Measurements from ENCODE around the gene KANTR. TPM values are rescaled to one million over a fixed set of nuclear protein-coding genes. Genes with fewer than 3 reads are reported as not detected.

Gene KANTR
- total and polyA plus RNA-seq, 2 donors (not counting 3 experiments of a cell fraction or from before 2014, with no cell fraction given), result 3.1 to 9.8 TPM

DNA sequence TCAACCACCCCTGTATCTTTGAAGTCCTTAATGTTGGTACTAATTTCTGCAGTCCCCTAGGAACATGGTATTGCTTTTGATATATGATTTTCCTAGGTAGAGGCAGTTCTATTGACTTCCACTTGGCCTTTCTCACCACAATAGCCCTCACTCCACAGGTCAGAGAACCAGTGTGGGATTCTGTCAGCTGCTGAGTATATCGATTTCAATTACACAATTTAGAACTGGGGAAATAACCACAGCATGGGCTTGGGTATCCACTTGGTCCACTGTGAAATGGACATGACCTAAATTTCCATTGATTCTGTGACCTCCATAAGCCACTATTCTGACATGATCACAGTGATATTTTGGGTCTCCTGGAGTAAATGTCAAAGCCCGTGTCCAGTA is 62.3 kb downstream of the KANTR start:
- Histone ChIP-seq H2AFZ (ENCODE audit: low read depth, low read length) (no peak overlapping the region), H3K27ac (ENCODE audit: insufficient read depth, low read depth, low read length) (no peak overlapping the region), H4K20me1 (replicated peaks; ENCODE audit: control insufficient read depth, extremely low read depth, insufficient read depth, low read length) (no peaks in the 10 kb centered on the region), H3K4me1 (ENCODE audit: control insufficient read depth, extremely low read depth, insufficient read depth, low read length) (no peaks in the 10 kb centered on the region), H3K9me3 (replicated peaks; ENCODE audit: control insufficient read depth, insufficient read depth, low read length) (no peaks in the 10 kb centered on the region), H3K36me3 (ENCODE audit: control insufficient read depth in 2 of 2, extremely low read depth in 1 of 2, insufficient read depth in 2 of 2, low read length in 2 of 2) (no peaks in the 10 kb centered on the region), H3K9me1 (replicated peaks; ENCODE audit: control insufficient read depth, extremely low read depth, insufficient read depth, low read length) (no peaks in the 10 kb centered on the region), H3K79me2 (ENCODE audit: control insufficient read depth, insufficient read depth, low read length) (no peaks in the 10 kb centered on the region), H3K4me2 (ENCODE audit: insufficient read depth, low read length) (no peak overlapping the region), H3K27me3 (ENCODE audit: control insufficient read depth in 2 of 2, insufficient read depth in 2 of 2, low read length in 2 of 2) (no peaks in the 10 kb centered on the region), H3K4me3 (replicated peaks in 1 of 3; ENCODE audit: insufficient read depth in 1 of 3, low read depth in 1 of 3, low read length in 3 of 3) (no peak overlapping the region), H3K9ac (replicated peaks; ENCODE audit: extremely low read depth, insufficient read depth, low read length) (no peak overlapping the region)
- ChIA-PET CTCF (no interaction called here), POLR2A (no interaction called here)
- BruUV-seq (replicated peaks), result no TSS peak
- TF ChIP-seq, protein P1, sequence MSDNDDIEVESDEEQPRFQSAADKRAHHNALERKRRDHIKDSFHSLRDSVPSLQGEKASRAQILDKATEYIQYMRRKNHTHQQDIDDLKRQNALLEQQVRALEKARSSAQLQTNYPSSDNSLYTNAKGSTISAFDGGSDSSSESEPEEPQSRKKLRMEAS (IDR thresholded peaks at IDR 0.05; ENCODE audit: insufficient read depth, insufficient read length), result no peak
- no peak for TF ChIP-seq GATA2 (IDR thresholded peaks at IDR 0.05; ENCODE audit: insufficient read depth, insufficient read length, low read depth, low read length)
- TF ChIP-seq JUN (IDR thresholded peaks at IDR 0.05; ENCODE audit: borderline replicate concordance, insufficient read depth, insufficient read length, low read depth), result no peak
- no peak for TF ChIP-seq MYC (IDR thresholded peaks at IDR 0.05; ENCODE audit: low read depth, low read length)
- TF ChIP-seq EZH2 (IDR thresholded peaks at IDR 0.05; ENCODE audit: borderline replicate concordance, low read depth, low read length, severe bottlenecking), result no peak
- no peak for TF ChIP-seq FOS (IDR thresholded peaks at IDR 0.05; ENCODE audit: borderline replicate concordance, insufficient read depth, low read length)
- TF ChIP-seq, protein P2, sequence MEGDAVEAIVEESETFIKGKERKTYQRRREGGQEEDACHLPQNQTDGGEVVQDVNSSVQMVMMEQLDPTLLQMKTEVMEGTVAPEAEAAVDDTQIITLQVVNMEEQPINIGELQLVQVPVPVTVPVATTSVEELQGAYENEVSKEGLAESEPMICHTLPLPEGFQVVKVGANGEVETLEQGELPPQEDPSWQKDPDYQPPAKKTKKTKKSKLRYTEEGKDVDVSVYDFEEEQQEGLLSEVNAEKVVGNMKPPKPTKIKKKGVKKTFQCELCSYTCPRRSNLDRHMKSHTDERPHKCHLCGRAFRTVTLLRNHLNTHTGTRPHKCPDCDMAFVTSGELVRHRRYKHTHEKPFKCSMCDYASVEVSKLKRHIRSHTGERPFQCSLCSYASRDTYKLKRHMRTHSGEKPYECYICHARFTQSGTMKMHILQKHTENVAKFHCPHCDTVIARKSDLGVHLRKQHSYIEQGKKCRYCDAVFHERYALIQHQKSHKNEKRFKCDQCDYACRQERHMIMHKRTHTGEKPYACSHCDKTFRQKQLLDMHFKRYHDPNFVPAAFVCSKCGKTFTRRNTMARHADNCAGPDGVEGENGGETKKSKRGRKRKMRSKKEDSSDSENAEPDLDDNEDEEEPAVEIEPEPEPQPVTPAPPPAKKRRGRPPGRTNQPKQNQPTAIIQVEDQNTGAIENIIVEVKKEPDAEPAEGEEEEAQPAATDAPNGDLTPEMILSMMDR (IDR thresholded peaks at IDR 0.05; ENCODE audit: extremely low read depth in 1 of 2, insufficient read depth in 1 of 2, low read depth in 1 of 2, low read length in 2 of 2), result no peak
- TF ChIP-seq POLR2A (IDR thresholded peaks at IDR 0.05; ENCODE audit: low read depth, low read length), result no peak
- TF ChIP-seq POLR2AphosphoS5 (IDR thresholded peaks at IDR 0.05; ENCODE audit: insufficient read depth, low read depth, low read length), result no peak
- FAIRE-seq, result no peak
- intact Hi-C loops (cut with micrococcal nuclease), result no loop called here
- no peak for DNase-seq (ENCODE audit: low read depth, low spot score)
- dilution Hi-C loops (cut with MboI; ENCODE audit: extremely low pct_ligation_motif_present, low sequenced_read_pairs), result no loop called here
